ENCODE results near the gene UAP1L1. TPM values are rescaled to one million over a fixed set of nuclear protein-coding genes. Genes with fewer than 3 reads are reported as not detected.
A peak's percentile ranks its signal among the peaks of the same experiment; 100 is the strongest.

UAP1L1 gene
- total and polyA plus RNA-seq, 4 donors, result 0.35 to 2.3 (median 1.7) TPM

DNA sequence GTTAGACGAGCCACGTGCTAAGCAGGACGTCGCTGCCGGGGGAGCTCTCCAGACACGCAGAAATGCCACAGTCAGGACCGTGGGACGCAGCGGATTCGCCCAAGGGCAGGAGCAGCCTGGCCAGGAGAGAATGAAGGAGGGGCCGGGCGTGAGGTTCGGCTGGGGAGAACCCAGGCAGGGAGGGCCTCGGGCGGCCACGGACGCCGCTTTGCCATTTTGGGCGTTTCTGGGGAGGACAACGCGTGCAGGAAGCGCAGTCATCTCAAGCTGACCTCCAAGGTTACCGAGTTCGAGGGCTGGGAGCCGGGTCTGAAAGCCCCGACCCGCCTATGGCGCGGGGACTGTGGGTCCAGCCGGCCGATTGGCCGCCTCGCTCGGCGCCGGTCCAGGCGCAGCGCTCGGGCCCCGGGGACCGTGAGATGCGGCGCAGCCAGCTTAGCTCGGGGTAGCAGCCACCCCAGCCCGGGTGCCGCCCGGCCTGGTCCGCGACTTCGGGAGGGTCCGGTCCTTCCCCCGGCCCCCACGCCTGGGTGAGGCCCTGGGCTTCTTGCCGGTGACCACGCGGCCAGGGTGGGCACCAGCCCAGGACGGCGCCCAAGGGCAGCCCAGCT, 8.7 kb downstream of the UAP1L1 start:
- peaks cover 5 to 20% (median 11%) of the 10 kb centered on the region in 4 donors for H3K4me1 ChIP-seq (ENCODE audit: control insufficient read depth in 4 of 4, insufficient read depth in 4 of 4, low read length in 3 of 4)
- WGBS, result 6% methylated on average over 58 of the region's 58 CpGs
- no peak for TF ChIP-seq YY1 (IDR thresholded peaks at IDR 0.05)
- no peak for TF ChIP-seq EGR1 (IDR thresholded peaks at IDR 0.05; ENCODE audit: low read depth in 2 of 2)
- TF ChIP-seq FOXA1 (IDR thresholded peaks at IDR 0.05), result no peak
- TF ChIP-seq, protein P1, sequence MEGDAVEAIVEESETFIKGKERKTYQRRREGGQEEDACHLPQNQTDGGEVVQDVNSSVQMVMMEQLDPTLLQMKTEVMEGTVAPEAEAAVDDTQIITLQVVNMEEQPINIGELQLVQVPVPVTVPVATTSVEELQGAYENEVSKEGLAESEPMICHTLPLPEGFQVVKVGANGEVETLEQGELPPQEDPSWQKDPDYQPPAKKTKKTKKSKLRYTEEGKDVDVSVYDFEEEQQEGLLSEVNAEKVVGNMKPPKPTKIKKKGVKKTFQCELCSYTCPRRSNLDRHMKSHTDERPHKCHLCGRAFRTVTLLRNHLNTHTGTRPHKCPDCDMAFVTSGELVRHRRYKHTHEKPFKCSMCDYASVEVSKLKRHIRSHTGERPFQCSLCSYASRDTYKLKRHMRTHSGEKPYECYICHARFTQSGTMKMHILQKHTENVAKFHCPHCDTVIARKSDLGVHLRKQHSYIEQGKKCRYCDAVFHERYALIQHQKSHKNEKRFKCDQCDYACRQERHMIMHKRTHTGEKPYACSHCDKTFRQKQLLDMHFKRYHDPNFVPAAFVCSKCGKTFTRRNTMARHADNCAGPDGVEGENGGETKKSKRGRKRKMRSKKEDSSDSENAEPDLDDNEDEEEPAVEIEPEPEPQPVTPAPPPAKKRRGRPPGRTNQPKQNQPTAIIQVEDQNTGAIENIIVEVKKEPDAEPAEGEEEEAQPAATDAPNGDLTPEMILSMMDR (IDR thresholded peaks at IDR 0.05; ENCODE audit: low read depth, low read length, missing input control), result no peak
- TF ChIP-seq, protein P2, sequence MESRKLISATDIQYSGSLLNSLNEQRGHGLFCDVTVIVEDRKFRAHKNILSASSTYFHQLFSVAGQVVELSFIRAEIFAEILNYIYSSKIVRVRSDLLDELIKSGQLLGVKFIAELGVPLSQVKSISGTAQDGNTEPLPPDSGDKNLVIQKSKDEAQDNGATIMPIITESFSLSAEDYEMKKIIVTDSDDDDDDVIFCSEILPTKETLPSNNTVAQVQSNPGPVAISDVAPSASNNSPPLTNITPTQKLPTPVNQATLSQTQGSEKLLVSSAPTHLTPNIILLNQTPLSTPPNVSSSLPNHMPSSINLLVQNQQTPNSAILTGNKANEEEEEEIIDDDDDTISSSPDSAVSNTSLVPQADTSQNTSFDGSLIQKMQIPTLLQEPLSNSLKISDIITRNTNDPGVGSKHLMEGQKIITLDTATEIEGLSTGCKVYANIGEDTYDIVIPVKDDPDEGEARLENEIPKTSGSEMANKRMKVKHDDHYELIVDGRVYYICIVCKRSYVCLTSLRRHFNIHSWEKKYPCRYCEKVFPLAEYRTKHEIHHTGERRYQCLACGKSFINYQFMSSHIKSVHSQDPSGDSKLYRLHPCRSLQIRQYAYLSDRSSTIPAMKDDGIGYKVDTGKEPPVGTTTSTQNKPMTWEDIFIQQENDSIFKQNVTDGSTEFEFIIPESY (IDR thresholded peaks at IDR 0.05), result no peak
- no peak for TF ChIP-seq HNF4G (IDR thresholded peaks at IDR 0.05)
- TF ChIP-seq, protein P3, sequence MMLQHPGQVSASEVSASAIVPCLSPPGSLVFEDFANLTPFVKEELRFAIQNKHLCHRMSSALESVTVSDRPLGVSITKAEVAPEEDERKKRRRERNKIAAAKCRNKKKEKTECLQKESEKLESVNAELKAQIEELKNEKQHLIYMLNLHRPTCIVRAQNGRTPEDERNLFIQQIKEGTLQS (IDR thresholded peaks at IDR 0.05), result no peak
- no peak for TF ChIP-seq FOXA2 (IDR thresholded peaks at IDR 0.05)
- TF ChIP-seq GABPA (IDR thresholded peaks at IDR 0.05 in 1 of 2, conservative IDR thresholded peaks at IDR 0.05 in 1 of 2), result no peak
- peaks cover 0 to 10% (median 3%) of the 10 kb centered on the region in 4 donors for H3K36me3 ChIP-seq (ENCODE audit: control insufficient read depth in 4 of 4, insufficient read depth in 3 of 4, low read depth in 1 of 4, low read length in 3 of 4)
- H3K9me3 ChIP-seq (ENCODE audit: control insufficient read depth in 4 of 4, low read length in 3 of 4), result no peaks in the 10 kb centered on the region
- peak overlapping the region; percentile 51 to 81 (median 74) for H3K4me3 ChIP-seq (ENCODE audit: low read depth in 1 of 3, low read length in 3 of 3)
- peak; percentile 52 for DNase-seq (ENCODE audit: low spot score)
- H3K27me3 ChIP-seq (ENCODE audit: control insufficient read depth in 4 of 4, insufficient read depth in 4 of 4, low read length in 3 of 4), result no peaks in the 10 kb centered on the region
- peak overlapping the region in 1 of 2 donors; percentile 71 for H3K9ac ChIP-seq (ENCODE audit: low read depth in 1 of 2, low read length in 2 of 2)
- peak overlapping the region; percentile 75 to 78 for H3K27ac ChIP-seq (ENCODE audit: low read depth in 1 of 2, low read length in 2 of 2)

DNA sequence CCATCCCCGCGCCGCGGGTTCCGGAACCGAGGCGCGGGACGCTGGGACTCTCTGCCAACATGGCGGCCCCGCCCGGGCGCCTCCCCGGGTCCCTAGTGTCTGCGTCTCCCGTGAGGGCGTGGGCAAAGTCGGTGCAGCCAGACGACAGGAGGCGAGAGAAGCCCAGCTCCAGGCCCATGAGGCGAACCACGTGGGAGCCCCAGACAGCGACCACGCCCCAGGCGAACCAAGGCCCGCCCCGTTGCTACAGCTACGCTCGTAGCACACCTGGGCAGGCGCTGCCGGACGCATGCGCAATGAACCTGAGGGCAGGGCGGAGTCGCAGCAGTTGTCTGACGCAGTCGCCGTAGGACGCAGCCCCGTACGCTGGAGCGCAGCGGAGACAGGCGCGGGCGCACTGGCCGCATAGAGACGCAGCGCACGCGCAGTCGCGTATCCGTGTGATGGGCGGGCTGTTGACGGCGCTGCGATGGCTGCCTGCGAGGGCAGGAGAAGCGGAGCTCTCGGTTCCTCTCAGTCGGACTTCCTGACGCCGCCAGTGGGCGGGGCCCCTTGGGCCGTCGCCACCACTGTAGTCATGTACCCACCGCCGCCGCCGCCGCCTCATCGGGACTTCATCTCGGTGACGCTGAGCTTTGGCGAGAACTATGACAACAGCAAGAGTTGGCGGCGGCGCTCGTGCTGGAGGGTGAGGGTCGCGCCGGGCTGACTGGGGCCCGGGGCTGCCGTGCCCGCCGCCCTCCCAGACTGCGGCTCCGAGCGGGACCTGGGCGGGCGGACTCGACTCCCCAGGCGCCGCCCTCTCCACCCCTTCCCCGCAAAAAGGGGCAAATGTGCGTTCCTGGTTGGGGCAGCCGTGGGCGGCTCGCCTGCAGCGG, 9.5 kb downstream of the UAP1L1 start, which contains the start of gene MAN1B1:
TSS of gene MAN1B1 (plus strand) at position 455 of the 878 bp plus-strand sequence. CDS start at position 470, 15 bp downstream.
- peaks cover 5 to 20% (median 11%) of the 10 kb centered on the region in 4 donors for H3K4me1 ChIP-seq (ENCODE audit: control insufficient read depth in 4 of 4, insufficient read depth in 4 of 4, low read length in 3 of 4)
- peak within 1 kb of the TSS; percentile 51 to 83 (median 74) for H3K4me3 ChIP-seq (ENCODE audit: low read depth in 1 of 3, low read length in 3 of 3)
- peak within 1 kb of the TSS in 1 of 2 donors; percentile 71 for H3K9ac ChIP-seq (ENCODE audit: low read depth in 1 of 2, low read length in 2 of 2)
- WGBS, result under 1% methylated on average over 101 of the region's 101 CpGs
- no peaks in the 10 kb centered on the region for H3K27me3 ChIP-seq (ENCODE audit: control insufficient read depth in 4 of 4, insufficient read depth in 4 of 4, low read length in 3 of 4)
- peaks cover 0 to 12% (median 4%) of the 10 kb centered on the region in 4 donors for H3K36me3 ChIP-seq (ENCODE audit: control insufficient read depth in 4 of 4, insufficient read depth in 3 of 4, low read depth in 1 of 4, low read length in 3 of 4)
- peak; percentile 98 for DNase-seq (ENCODE audit: low spot score)
- H3K27ac ChIP-seq (ENCODE audit: low read depth in 1 of 2, low read length in 2 of 2), result peak within 1 kb of the TSS; percentile 78 to 79
- no peaks in the 10 kb centered on the region for H3K9me3 ChIP-seq (ENCODE audit: control insufficient read depth in 4 of 4, low read length in 3 of 4)
- TF ChIP-seq GABPA (IDR thresholded peaks at IDR 0.05 in 1 of 2, conservative IDR thresholded peaks at IDR 0.05 in 1 of 2) (peak in 1 of 2 donors; percentile 55), HNF4A (conservative IDR thresholded peaks at IDR 0.05) (peak in 1 of 2 donors; percentile 7), FOXA1 (IDR thresholded peaks at IDR 0.05) (peak; percentile 7), EGR1 (IDR thresholded peaks at IDR 0.05; ENCODE audit: low read depth in 2 of 2) (peak; percentile 79 to 97), YY1 (IDR thresholded peaks at IDR 0.05) (peak; percentile 98), NR2F2 (IDR thresholded peaks at IDR 0.05) (no peak), RXRA (IDR thresholded peaks at IDR 0.05) (peak in 1 of 2 donors; percentile 6), FOXA2 (IDR thresholded peaks at IDR 0.05) (no peak), JUND (IDR thresholded peaks at IDR 0.05) (no peak), SP1 (IDR thresholded peaks at IDR 0.05) (peak; percentile 60)
- TF ChIP-seq, protein P4, sequence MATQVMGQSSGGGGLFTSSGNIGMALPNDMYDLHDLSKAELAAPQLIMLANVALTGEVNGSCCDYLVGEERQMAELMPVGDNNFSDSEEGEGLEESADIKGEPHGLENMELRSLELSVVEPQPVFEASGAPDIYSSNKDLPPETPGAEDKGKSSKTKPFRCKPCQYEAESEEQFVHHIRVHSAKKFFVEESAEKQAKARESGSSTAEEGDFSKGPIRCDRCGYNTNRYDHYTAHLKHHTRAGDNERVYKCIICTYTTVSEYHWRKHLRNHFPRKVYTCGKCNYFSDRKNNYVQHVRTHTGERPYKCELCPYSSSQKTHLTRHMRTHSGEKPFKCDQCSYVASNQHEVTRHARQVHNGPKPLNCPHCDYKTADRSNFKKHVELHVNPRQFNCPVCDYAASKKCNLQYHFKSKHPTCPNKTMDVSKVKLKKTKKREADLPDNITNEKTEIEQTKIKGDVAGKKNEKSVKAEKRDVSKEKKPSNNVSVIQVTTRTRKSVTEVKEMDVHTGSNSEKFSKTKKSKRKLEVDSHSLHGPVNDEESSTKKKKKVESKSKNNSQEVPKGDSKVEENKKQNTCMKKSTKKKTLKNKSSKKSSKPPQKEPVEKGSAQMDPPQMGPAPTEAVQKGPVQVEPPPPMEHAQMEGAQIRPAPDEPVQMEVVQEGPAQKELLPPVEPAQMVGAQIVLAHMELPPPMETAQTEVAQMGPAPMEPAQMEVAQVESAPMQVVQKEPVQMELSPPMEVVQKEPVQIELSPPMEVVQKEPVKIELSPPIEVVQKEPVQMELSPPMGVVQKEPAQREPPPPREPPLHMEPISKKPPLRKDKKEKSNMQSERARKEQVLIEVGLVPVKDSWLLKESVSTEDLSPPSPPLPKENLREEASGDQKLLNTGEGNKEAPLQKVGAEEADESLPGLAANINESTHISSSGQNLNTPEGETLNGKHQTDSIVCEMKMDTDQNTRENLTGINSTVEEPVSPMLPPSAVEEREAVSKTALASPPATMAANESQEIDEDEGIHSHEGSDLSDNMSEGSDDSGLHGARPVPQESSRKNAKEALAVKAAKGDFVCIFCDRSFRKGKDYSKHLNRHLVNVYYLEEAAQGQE (IDR thresholded peaks at IDR 0.05), result peak; percentile 59
- TF ChIP-seq, protein P2 (IDR thresholded peaks at IDR 0.05), result peak; percentile 33
- TF ChIP-seq, protein P5, sequence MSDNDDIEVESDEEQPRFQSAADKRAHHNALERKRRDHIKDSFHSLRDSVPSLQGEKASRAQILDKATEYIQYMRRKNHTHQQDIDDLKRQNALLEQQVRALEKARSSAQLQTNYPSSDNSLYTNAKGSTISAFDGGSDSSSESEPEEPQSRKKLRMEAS (IDR thresholded peaks at IDR 0.05), result peak; percentile 73

Measured in liver (tissue), 9 donors.